Nephron (organoid): ENCODE results near the gene MGAT3.

Source experiments
- H3K27ac Mint-ChIP-seq, 3 experiments: 2 replicates each; pipeline ENCODE4 v1.8.0; 2020; ENCODE audit warnings: mixed read lengths in 3 of 3, mild to moderate bottlenecking in 2 of 3, moderate library complexity in 1 of 3
- H3K27me3 Mint-ChIP-seq: 2 replicates; pipeline ENCODE4 v1.8.0; 2021; ENCODE audit warnings: low read depth, mild to moderate bottlenecking, moderate library complexity, mixed read lengths
- H3K36me3 Mint-ChIP-seq: 2 replicates; pipeline ENCODE4 v1.8.0; 2020; ENCODE audit warnings: low read depth, mixed read lengths
- H3K4me1 Mint-ChIP-seq: 2 replicates; pipeline ENCODE4 v1.8.0; 2020; ENCODE audit warnings: mixed read lengths
- H3K4me3 Mint-ChIP-seq, 3 experiments: 2 replicates each; pipeline ENCODE4 v1.8.0; 2020; ENCODE audit warnings: mild to moderate bottlenecking in 3 of 3, mixed read lengths in 3 of 3, moderate library complexity in 2 of 3
- H3K9me3 Mint-ChIP-seq: 2 replicates; pipeline ENCODE4 v1.8.0; 2020; ENCODE audit warnings: mixed read lengths
- CTCF ChIP-seq, 3 experiments: fragments of 200-600 bp; sonication (generic); IDR thresholded peaks; one replicate each; pipeline ENCODE4 v1.5.0; 2021; ENCODE audit warnings: antibody characterized with exemption in 3 of 3; ENCODE audit not compliant: unreplicated experiment in 3 of 3

Gene MGAT3

DNA sequence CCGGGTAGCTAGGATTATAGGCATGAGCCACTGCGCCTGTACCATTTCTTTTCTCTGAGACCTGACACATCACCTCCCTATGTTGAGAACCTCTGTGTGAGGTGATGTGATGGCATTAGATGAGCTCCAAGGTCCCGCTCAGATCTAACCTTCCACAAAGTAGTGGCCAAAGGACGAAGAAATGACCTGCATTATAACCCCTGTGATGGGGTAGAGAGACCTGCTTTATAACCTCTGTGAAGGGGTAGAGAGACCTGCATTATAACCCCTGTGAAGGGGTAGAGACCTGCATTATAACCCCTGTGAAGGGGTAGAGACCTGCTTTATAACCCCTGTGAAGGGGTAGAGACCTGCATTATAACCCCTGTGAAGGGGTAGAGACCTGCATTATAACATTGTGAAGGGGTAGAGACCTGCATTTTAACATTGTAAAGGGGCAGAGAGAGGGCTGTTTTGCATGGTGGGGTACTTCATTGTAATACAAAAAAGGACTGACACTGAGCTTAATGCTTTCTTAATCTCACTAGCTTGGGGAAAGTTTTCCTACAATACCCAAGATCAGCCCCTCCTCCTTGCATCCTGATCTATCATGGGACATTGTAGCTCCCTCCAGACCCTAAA, 53.8 kb downstream of the MGAT3 start:
- Mint-ChIP-seq H3K4me3 (no peak overlapping the region), H3K9me3 (no peaks in the 10 kb centered on the region), H3K4me1 (peaks cover 4% of the 10 kb centered on the region), H3K36me3 (peaks cover 72% of the 10 kb centered on the region), H3K27me3 (no peaks in the 10 kb centered on the region), H3K27ac (no peak overlapping the region)
- TF ChIP-seq CTCF (IDR thresholded peaks at IDR 0.05; ENCODE audit: unreplicated experiment in 3 of 3): no peak

DNA sequence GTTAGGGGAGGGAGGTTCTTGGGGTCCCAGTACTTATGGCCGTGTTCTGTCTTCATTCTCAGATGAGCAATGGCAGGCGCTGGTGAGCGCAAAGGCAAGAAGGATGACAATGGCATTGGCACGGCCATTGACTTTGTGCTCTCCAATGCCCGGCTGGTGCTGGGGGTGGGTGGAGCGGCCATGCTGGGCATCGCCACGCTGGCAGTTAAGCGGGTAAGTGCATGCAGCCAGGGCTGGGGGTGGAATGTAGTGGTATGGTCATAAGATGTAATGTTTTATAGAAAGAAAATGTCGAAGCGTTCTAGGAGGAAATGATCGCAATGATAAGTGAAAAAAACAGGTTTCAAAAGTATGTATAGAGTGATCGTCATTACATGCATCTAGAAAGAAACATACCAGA, 54.4 kb downstream of the MGAT3 start:
- no peaks in the 10 kb centered on the region for H3K27me3 Mint-ChIP-seq
- peaks cover 72% of the 10 kb centered on the region for H3K36me3 Mint-ChIP-seq
- no peak for TF ChIP-seq CTCF (IDR thresholded peaks at IDR 0.05; ENCODE audit: unreplicated experiment in 3 of 3)
- H3K9me3 Mint-ChIP-seq: no peaks in the 10 kb centered on the region
- peaks cover 4% of the 10 kb centered on the region for H3K4me1 Mint-ChIP-seq
- H3K27ac Mint-ChIP-seq: no peak overlapping the region
- no peak overlapping the region for H3K4me3 Mint-ChIP-seq

- Mint-ChIP-seq H3K4me3 (no peak overlapping the region), H3K36me3 (peaks cover 65% of the 10 kb centered on the region), H3K27me3 (no peaks in the 10 kb centered on the region), H3K27ac (no peak overlapping the region), H3K4me1 (peaks cover 4% of the 10 kb centered on the region), H3K9me3 (no peaks in the 10 kb centered on the region)
- TF ChIP-seq CTCF (IDR thresholded peaks at IDR 0.05; ENCODE audit: unreplicated experiment in 3 of 3): no peak
Observed at GRCh38 chr22:39512026-39512425, 55.2 kb downstream of the MGAT3 start.

DNA sequence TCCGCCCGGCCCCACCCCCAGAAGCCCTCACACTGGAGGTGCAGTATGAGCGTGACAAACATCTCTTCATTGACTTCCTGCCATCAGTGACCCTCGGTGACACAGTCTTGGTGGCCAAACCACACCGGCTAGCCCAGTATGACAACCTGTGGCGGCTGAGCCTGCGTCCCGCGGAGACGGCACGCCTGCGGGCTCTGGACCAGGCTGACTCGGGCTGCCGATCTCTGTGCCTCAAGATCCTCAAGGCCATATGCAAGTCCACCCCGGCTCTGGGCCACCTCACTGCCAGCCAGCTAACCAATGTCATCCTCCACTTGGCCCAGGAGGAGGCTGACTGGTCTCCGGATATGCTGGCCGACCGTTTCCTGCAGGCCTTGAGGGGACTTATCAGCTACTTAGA, 57.0 kb downstream of the MGAT3 start:
- H3K4me3 Mint-ChIP-seq: no peak overlapping the region
- H3K9me3 Mint-ChIP-seq: no peaks in the 10 kb centered on the region
- no peak for TF ChIP-seq CTCF (IDR thresholded peaks at IDR 0.05; ENCODE audit: unreplicated experiment in 3 of 3)
- no peak overlapping the region for H3K27ac Mint-ChIP-seq
- peaks cover 58% of the 10 kb centered on the region for H3K36me3 Mint-ChIP-seq
- no peaks in the 10 kb centered on the region for H3K27me3 Mint-ChIP-seq
- H3K4me1 Mint-ChIP-seq: peaks cover 19% of the 10 kb centered on the region

DNA sequence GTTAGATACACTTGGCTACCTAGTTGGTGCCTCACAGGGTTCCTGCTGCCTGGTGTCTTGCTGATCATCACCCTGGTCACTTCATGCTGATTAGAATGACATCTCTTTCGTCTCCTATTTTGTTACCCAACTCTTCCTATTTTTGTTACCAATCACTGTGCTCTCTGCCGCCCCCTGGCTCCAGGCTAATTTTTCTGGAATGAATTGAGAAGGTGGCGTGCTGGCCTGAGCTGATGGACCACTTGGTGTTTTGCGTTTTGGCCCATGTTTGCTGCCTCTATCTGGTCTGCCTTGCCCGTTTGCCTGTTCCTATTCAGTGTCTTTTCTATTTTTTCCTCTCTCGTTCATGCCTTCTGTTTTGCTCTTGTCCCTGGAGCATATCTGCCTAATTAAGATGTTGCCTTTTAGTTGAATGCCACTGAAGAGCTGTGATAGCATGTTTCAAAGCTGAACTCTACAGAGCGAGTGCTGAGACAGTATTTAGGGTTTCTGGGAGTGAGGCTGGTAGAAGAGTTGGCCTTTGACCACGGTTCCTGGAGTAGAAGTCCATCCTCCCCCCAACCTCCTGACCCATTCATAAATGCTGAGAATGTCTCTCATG, 57.7 kb downstream of the MGAT3 start:
- peak overlapping the region in 2 of 3 experiments; percentile 9 to 63 for H3K27ac Mint-ChIP-seq
- H3K4me1 Mint-ChIP-seq: peaks cover 24% of the 10 kb centered on the region
- no peaks in the 10 kb centered on the region for H3K9me3 Mint-ChIP-seq
- H3K27me3 Mint-ChIP-seq: no peaks in the 10 kb centered on the region
- peak; percentile 64 to 71 (median 71) for TF ChIP-seq CTCF (IDR thresholded peaks at IDR 0.05; ENCODE audit: unreplicated experiment in 3 of 3)
- no peak overlapping the region for H3K4me3 Mint-ChIP-seq
- peaks cover 54% of the 10 kb centered on the region for H3K36me3 Mint-ChIP-seq
